HEK293 (cell line): Measurements from ENCODE around the gene VOPP1.

Experiments
- CTCF ChIA-PET: fragments of 350-600 bp; formaldehyde crosslinking; extraction: SDS; loops from one replicate; lab custom pipeline; 2021; ENCODE audit warnings: antibody characterized with exemption; lab: Yijun Ruan, JAX
- POLR2A ChIA-PET: fragments of 300-600 bp; formaldehyde crosslinking; extraction: SDS; loops from one replicate; lab custom pipeline; 2020; ENCODE audit warnings: antibody characterized with exemption, inconsistent platforms; lab: Yijun Ruan, JAX
- H3K27ac ChIP-seq: fragments of 200-500 bp; sonication (Bioruptor generic); 2 replicates; pipeline ENCODE4 v1.5.1; 2014; ENCODE audit warnings: low read depth, low read length, control low read depth, inconsistent platforms; ENCODE audit errors: extremely low read depth
- H3K36me3 ChIP-seq, 2 experiments: fragments of 200-500 bp in 1 of 2; sonication (Bioruptor generic) in 1 of 2; 1 replicate in 1 of 2; 2 replicates in 1 of 2; pipeline ENCODE4 v1.5.1; 2014 to 2017; ENCODE audit warnings: inconsistent platforms in 2 of 2, low read length in 2 of 2; ENCODE audit not compliant: control insufficient read depth in 2 of 2, insufficient read depth in 1 of 2
- H3K4me1 ChIP-seq: fragments of 200-500 bp; sonication (Bioruptor generic); 2 replicates; pipeline ENCODE4 v1.5.1; 2014; ENCODE audit warnings: mild to moderate bottlenecking, low read length, inconsistent platforms; ENCODE audit not compliant: control insufficient read depth, insufficient read depth
- H3K4me3 ChIP-seq: 2 replicates; pipeline ENCODE4 v1.5.1; 2011; ENCODE audit warnings: low read depth, mild to moderate bottlenecking, control low read depth, low read length, moderate library complexity
- H3K9me3 ChIP-seq: fragments of 200-500 bp; sonication (Bioruptor generic); 2 replicates; pipeline ENCODE4 v1.5.1; 2014; ENCODE audit warnings: low read depth, low read length, inconsistent platforms; ENCODE audit not compliant: control insufficient read depth, insufficient read depth
- FEZF1 ChIP-seq: fragments of 450-650 bp; formaldehyde crosslinking; IDR thresholded peaks from 2 replicates; pipeline ENCODE4 v1.5.1; 2016; ENCODE audit warnings: missing biosample characterization, missing genetic modification characterization
- GFI1B ChIP-seq: fragments of 450-650 bp; formaldehyde crosslinking; IDR thresholded peaks from 2 replicates; pipeline ENCODE4 v1.5.1; 2016; ENCODE audit warnings: missing biosample characterization, missing genetic modification characterization
- GLI4 ChIP-seq: fragments of 450-650 bp; formaldehyde crosslinking; IDR thresholded peaks from 2 replicates; pipeline ENCODE4 v1.5.1; 2016; ENCODE audit warnings: missing biosample characterization, missing genetic modification characterization
- MZF1 ChIP-seq: fragments of 450-650 bp; formaldehyde crosslinking; IDR thresholded peaks from 2 replicates; pipeline ENCODE4 v1.5.1; 2017; ENCODE audit warnings: missing biosample characterization, missing genetic modification characterization, borderline replicate concordance
- SCRT1 ChIP-seq: fragments of 450-650 bp; formaldehyde crosslinking; IDR thresholded peaks from 2 replicates; pipeline ENCODE4 v1.5.1; 2016; ENCODE audit warnings: missing biosample characterization, missing genetic modification characterization, borderline replicate concordance
- SP7 ChIP-seq: fragments of 450-650 bp; formaldehyde crosslinking; IDR thresholded peaks from 2 replicates; pipeline ENCODE4 v1.5.1; 2016; ENCODE audit warnings: missing biosample characterization, missing genetic modification characterization
- TCF7L2 ChIP-seq: IDR thresholded peaks from 2 replicates; pipeline ENCODE4 v1.6.1; 2011; ENCODE audit warnings: low read depth, mild to moderate bottlenecking, inconsistent platforms, low read length, moderate library complexity, borderline replicate concordance
- ZNF169 ChIP-seq: fragments of 450-650 bp; formaldehyde crosslinking; IDR thresholded peaks from 2 replicates; pipeline ENCODE4 v1.5.1; 2016; ENCODE audit warnings: missing biosample characterization, missing genetic modification characterization
- ZNF184 ChIP-seq: fragments of 450-650 bp; IDR thresholded peaks from 2 replicates; pipeline ENCODE4 v1.5.1; 2018; ENCODE audit warnings: missing biosample characterization, mild to moderate bottlenecking, missing genetic modification characterization
- ZNF223 ChIP-seq: fragments of 450-650 bp; formaldehyde crosslinking; IDR thresholded peaks from 2 replicates; pipeline ENCODE4 v1.5.1; 2016; ENCODE audit warnings: missing biosample characterization, missing genetic modification characterization
- ZNF24 ChIP-seq: fragments of 450-650 bp; formaldehyde crosslinking; IDR thresholded peaks from 2 replicates; pipeline ENCODE4 v1.5.1; 2016; ENCODE audit warnings: missing biosample characterization, missing genetic modification characterization
- ZNF311 ChIP-seq: fragments of 450-650 bp; formaldehyde crosslinking; IDR thresholded peaks from 2 replicates; pipeline ENCODE4 v1.5.1; 2017; ENCODE audit warnings: missing biosample characterization, missing genetic modification characterization, borderline replicate concordance
- ZNF354C ChIP-seq: fragments of 450-650 bp; formaldehyde crosslinking; IDR thresholded peaks from 2 replicates; pipeline ENCODE4 v1.5.1; 2016; ENCODE audit warnings: missing biosample characterization, missing genetic modification characterization, low read depth, borderline replicate concordance
- ZNF433 ChIP-seq: fragments of 450-650 bp; formaldehyde crosslinking; IDR thresholded peaks from 2 replicates; pipeline ENCODE4 v1.5.1; 2016; ENCODE audit warnings: missing biosample characterization, missing genetic modification characterization, low read depth
- ZNF501 ChIP-seq: fragments of 450-650 bp; formaldehyde crosslinking; IDR thresholded peaks from 2 replicates; pipeline ENCODE4 v1.5.1; 2016; ENCODE audit warnings: missing biosample characterization, missing genetic modification characterization
- ZNF600 ChIP-seq: fragments of 450-650 bp; formaldehyde crosslinking; IDR thresholded peaks from 2 replicates; pipeline ENCODE4 v1.5.1; 2016; ENCODE audit warnings: missing biosample characterization, missing genetic modification characterization
- ZNF610 ChIP-seq: fragments of 450-650 bp; formaldehyde crosslinking; IDR thresholded peaks from 2 replicates; pipeline ENCODE4 v1.5.1; 2016; ENCODE audit warnings: missing biosample characterization, missing genetic modification characterization, borderline replicate concordance
- TF ChIP-seq, protein P1 (sequence below): fragments of 450-650 bp; formaldehyde crosslinking; IDR thresholded peaks from 2 replicates; pipeline ENCODE4 v1.5.1; 2016; ENCODE audit warnings: missing biosample characterization, missing genetic modification characterization
- TF ChIP-seq, protein P2 (sequence below): fragments of 450-650 bp; formaldehyde crosslinking; IDR thresholded peaks from 2 replicates; pipeline ENCODE4 v1.5.1; 2016; ENCODE audit warnings: missing biosample characterization, missing genetic modification characterization
- TF ChIP-seq, protein P3 (sequence below): fragments of 450-650 bp; formaldehyde crosslinking; IDR thresholded peaks from 2 replicates; pipeline ENCODE4 v1.5.1; 2016; ENCODE audit warnings: missing biosample characterization, missing genetic modification characterization
- TF ChIP-seq, protein P4 (sequence below): fragments of 450-650 bp; formaldehyde crosslinking; IDR thresholded peaks from 2 replicates; pipeline ENCODE4 v1.5.1; 2016; ENCODE audit warnings: missing biosample characterization, missing genetic modification characterization

The VOPP1 gene

DNA sequence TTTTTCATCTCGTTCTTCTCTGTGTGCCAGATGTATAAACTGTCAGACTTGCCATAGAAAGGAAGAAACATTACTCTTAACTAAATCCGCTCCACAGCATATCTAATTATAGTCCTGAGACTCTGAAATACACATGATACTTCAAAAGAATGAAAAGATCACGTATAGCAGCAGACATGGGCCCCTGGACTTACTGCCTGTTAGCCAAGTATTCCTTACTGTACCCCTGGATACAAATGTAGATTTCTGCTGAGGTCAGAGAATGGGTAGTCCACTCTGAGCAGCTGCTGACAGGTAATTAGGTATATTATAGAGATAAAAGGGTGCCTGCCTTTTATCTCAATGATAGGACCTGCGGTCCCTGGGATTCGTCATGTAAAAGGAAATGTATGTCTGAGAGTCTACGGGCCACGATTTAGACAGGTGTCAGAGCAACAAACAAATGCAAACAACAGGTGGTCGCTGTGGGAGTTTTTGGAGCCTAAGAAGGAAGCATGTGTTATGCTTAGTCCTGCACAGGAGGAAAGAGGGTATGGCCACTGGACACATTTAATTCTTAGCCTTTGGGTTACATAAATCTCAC is 69.4 kb downstream of the VOPP1 start (continued):
- TF ChIP-seq, protein P1, sequence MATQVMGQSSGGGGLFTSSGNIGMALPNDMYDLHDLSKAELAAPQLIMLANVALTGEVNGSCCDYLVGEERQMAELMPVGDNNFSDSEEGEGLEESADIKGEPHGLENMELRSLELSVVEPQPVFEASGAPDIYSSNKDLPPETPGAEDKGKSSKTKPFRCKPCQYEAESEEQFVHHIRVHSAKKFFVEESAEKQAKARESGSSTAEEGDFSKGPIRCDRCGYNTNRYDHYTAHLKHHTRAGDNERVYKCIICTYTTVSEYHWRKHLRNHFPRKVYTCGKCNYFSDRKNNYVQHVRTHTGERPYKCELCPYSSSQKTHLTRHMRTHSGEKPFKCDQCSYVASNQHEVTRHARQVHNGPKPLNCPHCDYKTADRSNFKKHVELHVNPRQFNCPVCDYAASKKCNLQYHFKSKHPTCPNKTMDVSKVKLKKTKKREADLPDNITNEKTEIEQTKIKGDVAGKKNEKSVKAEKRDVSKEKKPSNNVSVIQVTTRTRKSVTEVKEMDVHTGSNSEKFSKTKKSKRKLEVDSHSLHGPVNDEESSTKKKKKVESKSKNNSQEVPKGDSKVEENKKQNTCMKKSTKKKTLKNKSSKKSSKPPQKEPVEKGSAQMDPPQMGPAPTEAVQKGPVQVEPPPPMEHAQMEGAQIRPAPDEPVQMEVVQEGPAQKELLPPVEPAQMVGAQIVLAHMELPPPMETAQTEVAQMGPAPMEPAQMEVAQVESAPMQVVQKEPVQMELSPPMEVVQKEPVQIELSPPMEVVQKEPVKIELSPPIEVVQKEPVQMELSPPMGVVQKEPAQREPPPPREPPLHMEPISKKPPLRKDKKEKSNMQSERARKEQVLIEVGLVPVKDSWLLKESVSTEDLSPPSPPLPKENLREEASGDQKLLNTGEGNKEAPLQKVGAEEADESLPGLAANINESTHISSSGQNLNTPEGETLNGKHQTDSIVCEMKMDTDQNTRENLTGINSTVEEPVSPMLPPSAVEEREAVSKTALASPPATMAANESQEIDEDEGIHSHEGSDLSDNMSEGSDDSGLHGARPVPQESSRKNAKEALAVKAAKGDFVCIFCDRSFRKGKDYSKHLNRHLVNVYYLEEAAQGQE (tag by site-specific recombination) = no peak

DNA sequence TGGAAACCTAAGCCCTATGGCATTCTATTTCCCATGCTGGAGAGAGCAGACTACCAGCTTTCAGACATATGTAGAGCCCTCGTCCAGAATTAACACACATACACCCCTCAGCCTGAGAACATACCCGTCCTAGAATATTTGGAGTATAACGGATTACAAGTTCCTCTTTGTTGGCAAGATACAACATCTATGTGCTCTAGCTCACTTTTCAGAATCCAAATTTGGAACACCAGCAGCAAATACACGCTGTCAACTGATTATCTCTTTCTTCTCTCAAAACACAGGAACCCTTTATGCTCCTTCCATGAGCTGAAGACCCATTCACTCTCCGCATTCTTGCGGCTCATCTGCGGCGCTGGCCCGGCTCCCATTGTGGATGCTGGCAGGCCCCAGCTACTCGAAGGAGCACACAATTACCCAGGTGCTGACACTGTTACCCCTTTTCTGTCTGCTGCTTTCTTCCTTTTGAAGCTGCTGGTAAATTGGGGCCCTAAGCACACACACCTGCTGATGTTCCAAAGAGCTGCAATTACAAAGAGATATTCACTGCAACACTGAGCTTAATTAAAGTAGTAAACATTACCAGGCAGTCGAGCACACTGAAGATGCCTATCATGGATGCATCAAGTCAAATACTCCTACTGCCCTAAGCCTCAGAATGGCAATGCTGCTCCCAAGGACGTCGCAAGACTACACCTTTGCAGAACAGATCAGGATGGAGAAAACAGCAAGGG is 70.0 kb downstream of the VOPP1 start:
- H3K36me3 ChIP-seq = no peaks in the 10 kb centered on the region
- TF ChIP-seq GFI1B = no peak
- TF ChIP-seq, protein P2, sequence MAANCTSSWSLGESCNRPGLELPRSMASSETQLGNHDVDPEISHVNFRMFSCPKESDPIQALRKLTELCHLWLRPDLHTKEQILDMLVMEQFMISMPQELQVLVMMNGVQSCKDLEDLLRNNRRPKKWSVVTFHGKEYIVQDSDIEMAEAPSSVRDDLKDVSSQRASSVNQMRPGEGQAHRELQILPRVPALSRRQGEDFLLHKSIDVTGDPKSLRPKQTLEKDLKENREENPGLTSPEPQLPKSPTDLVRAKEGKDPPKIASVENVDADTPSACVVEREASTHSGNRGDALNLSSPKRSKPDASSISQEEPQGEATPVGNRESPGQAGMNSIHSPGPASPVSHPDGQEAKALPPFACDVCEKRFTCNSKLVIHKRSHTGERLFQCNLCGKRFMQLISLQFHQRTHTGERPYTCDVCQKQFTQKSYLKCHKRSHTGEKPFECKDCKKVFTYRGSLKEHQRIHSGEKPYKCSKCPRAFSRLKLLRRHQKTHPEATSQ (tag by site-specific recombination) = no peak
- no peak for TF ChIP-seq SP7 (tag by site-specific recombination)
- CTCF ChIA-PET = no interaction called here
- H3K4me1 ChIP-seq = no peaks in the 10 kb centered on the region
- no peaks in the 10 kb centered on the region for H3K9me3 ChIP-seq
- no peak overlapping the region for H3K4me3 ChIP-seq
- H3K27ac ChIP-seq = no peak overlapping the region
- POLR2A ChIA-PET = no interaction called here

DNA sequence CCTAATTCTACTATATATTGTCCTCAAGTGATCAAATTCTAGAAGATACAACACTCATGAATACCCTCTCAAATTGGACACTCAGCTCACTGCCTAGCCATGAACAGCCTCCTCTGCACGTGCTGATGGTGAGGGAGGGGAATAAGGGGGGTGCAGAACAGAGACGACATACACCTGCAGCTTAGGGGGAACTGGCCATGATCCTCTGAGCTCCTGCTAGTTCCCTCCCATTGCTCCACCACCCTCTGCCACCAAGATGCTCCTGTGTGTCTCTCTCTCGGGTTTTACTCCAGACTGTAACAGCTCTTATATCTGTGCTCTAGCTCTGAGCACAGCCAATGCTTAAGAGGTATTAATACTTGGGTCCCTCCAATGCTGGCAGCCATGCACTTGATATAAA is 70.7 kb downstream of the VOPP1 start:
- H3K27ac ChIP-seq = no peak overlapping the region
- H3K9me3 ChIP-seq = no peaks in the 10 kb centered on the region
- TF ChIP-seq ZNF184 (tag by site-specific recombination) (no peak), SP7 (tag by site-specific recombination) (no peak), ZNF354C (no peak), ZNF223 (tag by site-specific recombination) (no peak)
- TF ChIP-seq, all 188 proteins: peak for 0
- no peaks in the 10 kb centered on the region for H3K4me1 ChIP-seq
- H3K4me3 ChIP-seq = no peak overlapping the region
- ChIA-PET POLR2A (no interaction called here), CTCF (no interaction called here)
- no peaks in the 10 kb centered on the region for H3K36me3 ChIP-seq

DNA sequence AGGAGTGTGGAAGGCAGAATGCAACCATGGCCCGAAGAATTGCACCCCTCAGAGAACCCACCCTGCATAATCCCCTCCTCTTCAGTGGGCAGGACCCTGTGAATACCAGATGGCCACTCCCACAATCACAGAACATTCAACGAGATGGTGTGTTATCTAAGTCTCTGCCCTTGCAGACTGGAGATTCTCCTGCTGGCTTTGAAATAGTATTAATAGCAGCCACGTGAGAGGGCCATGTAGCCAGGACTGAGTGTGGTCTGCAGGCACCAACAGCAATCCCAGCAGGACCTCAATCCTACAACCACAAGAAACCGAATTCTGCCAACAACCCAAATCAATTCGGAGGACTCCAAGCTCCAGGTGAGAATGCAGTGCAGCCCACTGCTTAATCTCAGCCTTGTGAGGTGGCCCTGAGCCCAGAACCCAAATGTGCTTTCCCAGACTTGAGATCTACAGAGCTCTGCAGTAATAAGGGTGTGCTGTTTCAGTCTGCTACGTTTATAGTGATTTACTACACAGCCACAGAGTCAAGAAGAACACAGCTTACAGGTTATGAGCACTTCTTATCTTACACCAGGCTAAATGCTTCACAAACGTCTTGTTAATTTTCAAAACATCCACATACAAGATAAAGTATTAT is 72.1 kb downstream of the VOPP1 start:
- Histone ChIP-seq H3K9me3 (no peaks in the 10 kb centered on the region), H3K4me1 (no peaks in the 10 kb centered on the region), H3K4me3 (no peak overlapping the region), H3K27ac (no peak overlapping the region), H3K36me3 (no peaks in the 10 kb centered on the region)
- CTCF ChIA-PET = interaction anchor here (0.7 kb wide), 1 partner anchor 1009 kb away, joined by 5 read pairs; no protein-coding TSS in a partner anchor
- POLR2A ChIA-PET = no interaction called here
- no peak for TF ChIP-seq ZNF24
- no peak for TF ChIP-seq ZNF501 (tag by site-specific recombination)
- TF ChIP-seq FEZF1 (tag by site-specific recombination) = no peak
- TF ChIP-seq ZNF610 = no peak
- TF ChIP-seq, protein P3, sequence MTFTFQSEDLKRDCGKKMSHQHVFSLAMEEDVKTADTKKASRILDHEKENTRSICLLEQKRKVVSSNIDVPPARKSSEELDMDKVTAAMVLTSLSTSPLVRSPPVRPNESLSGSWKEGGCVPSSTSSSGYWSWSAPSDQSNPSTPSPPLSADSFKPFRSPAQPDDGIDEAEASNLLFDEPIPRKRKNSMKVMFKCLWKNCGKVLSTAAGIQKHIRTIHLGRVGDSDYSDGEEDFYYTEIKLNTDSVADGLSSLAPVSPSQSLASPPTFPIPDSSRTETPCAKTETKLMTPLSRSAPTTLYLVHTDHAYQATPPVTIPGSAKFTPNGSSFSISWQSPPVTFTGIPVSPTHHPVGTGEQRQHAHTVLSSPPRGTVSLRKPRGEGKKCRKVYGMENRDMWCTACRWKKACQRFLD = no peak
- TF ChIP-seq GFI1B = no peak
- TF ChIP-seq ZNF600 (tag by site-specific recombination) = no peak
- TF ChIP-seq, protein P4, sequence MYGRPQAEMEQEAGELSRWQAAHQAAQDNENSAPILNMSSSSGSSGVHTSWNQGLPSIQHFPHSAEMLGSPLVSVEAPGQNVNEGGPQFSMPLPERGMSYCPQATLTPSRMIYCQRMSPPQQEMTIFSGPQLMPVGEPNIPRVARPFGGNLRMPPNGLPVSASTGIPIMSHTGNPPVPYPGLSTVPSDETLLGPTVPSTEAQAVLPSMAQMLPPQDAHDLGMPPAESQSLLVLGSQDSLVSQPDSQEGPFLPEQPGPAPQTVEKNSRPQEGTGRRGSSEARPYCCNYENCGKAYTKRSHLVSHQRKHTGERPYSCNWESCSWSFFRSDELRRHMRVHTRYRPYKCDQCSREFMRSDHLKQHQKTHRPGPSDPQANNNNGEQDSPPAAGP (tag by site-specific recombination) = no peak
- no peak for TF ChIP-seq ZNF433 (tag by site-specific recombination)
- no peak for TF ChIP-seq SCRT1 (tag by site-specific recombination)
- no peak for TF ChIP-seq MZF1
- TF ChIP-seq TCF7L2 = no peak
- no peak for TF ChIP-seq GLI4
- TF ChIP-seq ZNF169 (tag by site-specific recombination) = no peak
- no peak for TF ChIP-seq ZNF311
